ENCODE data around the gene NLRP13. TPM values are rescaled to one million over a fixed set of nuclear protein-coding genes. Genes with fewer than 3 reads are reported as not detected.

The NLRP13 gene
- total and polyA plus RNA-seq, 2 of the 4 experiments (the other 2 are of a cell fraction), result not detected

DNA sequence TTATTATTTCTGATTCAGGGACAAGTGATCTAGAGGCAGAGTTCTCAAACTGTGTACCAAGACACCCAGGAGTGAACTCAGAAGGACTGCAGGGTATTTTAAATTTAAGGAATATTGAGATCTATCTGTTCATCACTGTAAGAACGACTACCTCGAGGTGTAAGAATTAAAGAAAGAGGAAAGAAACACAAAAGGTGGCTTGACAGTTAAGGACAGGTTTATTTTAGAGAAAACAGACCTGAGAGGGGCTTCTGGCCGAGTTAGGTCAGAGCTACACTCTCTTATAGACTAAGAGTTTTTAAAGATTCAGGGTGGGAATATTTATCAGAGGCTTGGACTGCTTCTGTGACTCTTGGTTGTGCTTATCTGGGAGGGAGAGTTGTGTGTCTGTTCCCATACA is 41.8 kb upstream of the NLRP13 start:
- TF ChIP-seq POLR2A (IDR thresholded peaks at IDR 0.05; ENCODE audit: low read depth, low read length), result no peak
- TF ChIP-seq CEBPB (IDR thresholded peaks at IDR 0.05; ENCODE audit: low read depth, low read length), result no peak
- no peak for TF ChIP-seq RFX5 (IDR thresholded peaks at IDR 0.05; ENCODE audit: low read depth, low read length)
- TF ChIP-seq FOS (IDR thresholded peaks at IDR 0.05; ENCODE audit: low read depth, low read length), result no peak
- TF ChIP-seq BHLHE40 (IDR thresholded peaks at IDR 0.05; ENCODE audit: low read depth, low read length), result no peak
- TF ChIP-seq, protein P1, sequence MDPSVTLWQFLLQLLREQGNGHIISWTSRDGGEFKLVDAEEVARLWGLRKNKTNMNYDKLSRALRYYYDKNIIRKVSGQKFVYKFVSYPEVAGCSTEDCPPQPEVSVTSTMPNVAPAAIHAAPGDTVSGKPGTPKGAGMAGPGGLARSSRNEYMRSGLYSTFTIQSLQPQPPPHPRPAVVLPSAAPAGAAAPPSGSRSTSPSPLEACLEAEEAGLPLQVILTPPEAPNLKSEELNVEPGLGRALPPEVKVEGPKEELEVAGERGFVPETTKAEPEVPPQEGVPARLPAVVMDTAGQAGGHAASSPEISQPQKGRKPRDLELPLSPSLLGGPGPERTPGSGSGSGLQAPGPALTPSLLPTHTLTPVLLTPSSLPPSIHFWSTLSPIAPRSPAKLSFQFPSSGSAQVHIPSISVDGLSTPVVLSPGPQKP (IDR thresholded peaks at IDR 0.05; ENCODE audit: borderline replicate concordance, low read depth, low read length), result no peak
- no peak for TF ChIP-seq MXI1 (IDR thresholded peaks at IDR 0.05; ENCODE audit: borderline replicate concordance, low read depth, low read length)
- TF ChIP-seq RCOR1 (IDR thresholded peaks at IDR 0.05; ENCODE audit: insufficient replicate concordance, low read length), result no peak
- TF ChIP-seq NFE2L2 (IDR thresholded peaks at IDR 0.05; ENCODE audit: low read depth, low read length), result no peak
- no peak for TF ChIP-seq SMC3 (IDR thresholded peaks at IDR 0.05; ENCODE audit: low read depth, low read length)
- Histone ChIP-seq H3K9me1 (ENCODE audit: insufficient read depth, low read length) (no peaks in the 10 kb centered on the region), H4K8ac (ENCODE audit: low read depth in 2 of 2, low read length in 2 of 2) (no peak overlapping the region), H3K9ac (ENCODE audit: low read depth, low read length) (no peak overlapping the region), H3K23ac (ENCODE audit: low read depth, low read length) (no peak overlapping the region), H3K27ac (ENCODE audit: insufficient read depth, low read length) (no peak overlapping the region), H3K4me3 (ENCODE audit: insufficient read depth, low read depth, low read length) (no peak overlapping the region), H2AK9ac (replicated peaks; ENCODE audit: low read depth, low read length, poor library complexity) (no peak overlapping the region), H2BK20ac (ENCODE audit: low read depth, low read length) (no peak overlapping the region), H3K18ac (ENCODE audit: low read depth, low read length) (no peak overlapping the region), H2AK5ac (ENCODE audit: low read depth, low read length) (no peak overlapping the region), H3K36me3 (ENCODE audit: control insufficient read depth, insufficient read depth, low read length) (no peaks in the 10 kb centered on the region), H4K91ac (ENCODE audit: insufficient read depth, low read depth, low read length) (no peak overlapping the region), H2BK15ac (ENCODE audit: low read depth, low read length) (no peak overlapping the region), H3K4ac (ENCODE audit: low read depth, low read length) (no peak overlapping the region), H3K4me1 (ENCODE audit: control insufficient read depth, insufficient read depth, low read length) (no peaks in the 10 kb centered on the region), H4K20me1 (ENCODE audit: insufficient read depth, low read length) (no peaks in the 10 kb centered on the region), H3K27me3 (ENCODE audit: control insufficient read depth, insufficient read depth, low read length) (no peaks in the 10 kb centered on the region), H2BK5ac (ENCODE audit: low read depth, low read length, poor library complexity, severe bottlenecking) (no peak overlapping the region), H4K5ac (ENCODE audit: low read depth, low read length) (no peak overlapping the region), H3K14ac (replicated peaks; ENCODE audit: low read depth, low read length) (no peak overlapping the region), H3K4me2 (ENCODE audit: low read depth, low read length) (no peak overlapping the region), H3K9me3 (ENCODE audit: control insufficient read depth, insufficient read depth, low read length) (peaks cover 21% of the 10 kb centered on the region), H2BK120ac (ENCODE audit: low read depth, low read length) (no peak overlapping the region), H3K56ac (ENCODE audit: extremely low read depth, insufficient read depth, low read length) (no peak overlapping the region), H3K79me1 (ENCODE audit: low read depth in 1 of 2, low read length in 2 of 2) (no peaks in the 10 kb centered on the region), H2AFZ (replicated peaks; ENCODE audit: low read length, poor library complexity) (no peak overlapping the region)
- POLR2A ChIA-PET (ENCODE audit: unreplicated experiment), result no interaction called here
- no TSS peak for BruUV-seq (replicated peaks)
- CTCF ChIA-PET, result no interaction called here
- in situ Hi-C loops (cut with MboI; ENCODE audit: low sequenced_read_pairs) (no loop called here), dilution Hi-C loops (cut with HindIII; ENCODE audit: low sequenced_read_pairs, unreplicated experiment) (no loop called here), intact Hi-C loops (cut with micrococcal nuclease) (no loop called here)
- no CpG with 5 or more reads among the region's 3 CpGs for WGBS, 2 experiments (ENCODE audit: extremely low coverage in 2 of 2, insufficient read length in 1 of 2)
- ATAC-seq (ENCODE audit: low read depth) (no peak), DNase-seq (no peak)
